Osteoblast (primary cell): ENCODE data around the gene ZSWIM6. TPM values are rescaled to one million over a fixed set of nuclear protein-coding genes. Genes with fewer than 3 reads are reported as not detected.

ENCODE experiments used
- DNase-seq: peaks from one replicate; pipeline ENCODE4 v3.0.0; 2011; ENCODE audit warnings: low spot score, mixed read lengths; ENCODE audit not compliant: insufficient read length; ENCODE audit errors: missing footprints
- H2AFZ ChIP-seq: 2 replicates; pipeline ENCODE4 v1.6.0; 2011; ENCODE audit warnings: mild to moderate bottlenecking, low read length
- H3K27ac ChIP-seq: 2 replicates; pipeline ENCODE4 v1.5.1; 2011; ENCODE audit warnings: mild to moderate bottlenecking, low read depth, low read length, moderate library complexity
- H3K27me3 ChIP-seq: 2 replicates; pipeline ENCODE4 v1.6.0; 2012; ENCODE audit warnings: mild to moderate bottlenecking, control low read depth, inconsistent platforms, low read length, moderate library complexity; ENCODE audit not compliant: insufficient read depth
- H3K36me3 ChIP-seq: 2 replicates; pipeline ENCODE4 v1.5.1; 2011; ENCODE audit warnings: mild to moderate bottlenecking, low read length, control low read depth, moderate library complexity; ENCODE audit not compliant: insufficient read depth
- H3K4me1 ChIP-seq: 2 replicates; pipeline ENCODE4 v1.5.1; 2011; ENCODE audit warnings: mild to moderate bottlenecking, low read length, control low read depth, moderate library complexity; ENCODE audit not compliant: insufficient read depth
- H3K4me2 ChIP-seq: 2 replicates; pipeline ENCODE4 v1.6.0; 2011; ENCODE audit warnings: mild to moderate bottlenecking, low read length; ENCODE audit not compliant: insufficient read depth
- H3K4me3 ChIP-seq: fragments of 200-600 bp; sonication (generic); 3 replicates; pipeline ENCODE4 v1.5.1; 2012; ENCODE audit warnings: mild to moderate bottlenecking, low read length, inconsistent platforms; ENCODE audit not compliant: insufficient read depth
- H3K79me2 ChIP-seq: 2 replicates; pipeline ENCODE4 v1.6.0; 2012; ENCODE audit warnings: mild to moderate bottlenecking, low read length, control low read depth, inconsistent platforms; ENCODE audit not compliant: insufficient read depth
- H3K9me3 ChIP-seq: 2 replicates; pipeline ENCODE4 v1.5.1; 2011; ENCODE audit warnings: low read depth, low read length, control low read depth
- H4K20me1 ChIP-seq: 2 replicates; pipeline ENCODE4 v1.6.0; 2012; ENCODE audit warnings: mild to moderate bottlenecking, low read length, control low read depth; ENCODE audit not compliant: insufficient read depth
- total RNA-seq: library from RNA; depleted of rRNA; stranded (reverse); fragments of >200 nt; gene quantifications from 2 replicates; pipeline ENCODE4 v1.2.3, GENCODE V29; 2012
- TF ChIP-seq, protein P1 (sequence below): IDR thresholded peaks from 2 replicates; pipeline ENCODE4 v1.5.1; 2011; ENCODE audit warnings: mild to moderate bottlenecking, low read depth, low read length, moderate library complexity; ENCODE audit errors: extremely low read depth

Gene ZSWIM6
- total RNA-seq, 1 donor: 10.5 TPM

DNA sequence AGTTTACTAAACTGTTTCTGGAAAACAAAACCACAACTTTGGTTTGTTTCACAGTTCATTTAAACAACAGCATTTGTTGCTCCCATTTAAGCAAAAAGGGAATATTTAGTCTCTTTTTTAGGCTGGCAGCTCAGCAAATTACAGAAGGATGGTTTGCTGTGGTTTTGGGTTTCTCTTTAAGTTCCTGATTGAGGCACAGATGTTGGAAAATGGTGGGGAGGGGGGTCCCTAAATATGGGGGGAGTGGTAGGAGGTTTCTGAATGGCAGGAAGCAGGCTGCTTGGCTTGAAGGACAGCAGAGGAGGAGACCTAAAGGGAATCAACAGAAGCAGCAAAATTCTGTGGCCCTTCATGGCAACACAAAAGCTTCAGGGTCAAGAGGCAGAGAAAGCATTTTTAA is 263.4 kb downstream of the ZSWIM6 start:
- no peaks in the 10 kb centered on the region for H3K36me3 ChIP-seq
- H3K27me3 ChIP-seq: peaks cover 4% of the 10 kb centered on the region
- H3K4me2 ChIP-seq: no peak overlapping the region
- DNase-seq: no peak
- H4K20me1 ChIP-seq: no peaks in the 10 kb centered on the region
- H3K27ac ChIP-seq: no peak overlapping the region
- H3K4me1 ChIP-seq: peaks cover 5% of the 10 kb centered on the region
- TF ChIP-seq, protein P1, sequence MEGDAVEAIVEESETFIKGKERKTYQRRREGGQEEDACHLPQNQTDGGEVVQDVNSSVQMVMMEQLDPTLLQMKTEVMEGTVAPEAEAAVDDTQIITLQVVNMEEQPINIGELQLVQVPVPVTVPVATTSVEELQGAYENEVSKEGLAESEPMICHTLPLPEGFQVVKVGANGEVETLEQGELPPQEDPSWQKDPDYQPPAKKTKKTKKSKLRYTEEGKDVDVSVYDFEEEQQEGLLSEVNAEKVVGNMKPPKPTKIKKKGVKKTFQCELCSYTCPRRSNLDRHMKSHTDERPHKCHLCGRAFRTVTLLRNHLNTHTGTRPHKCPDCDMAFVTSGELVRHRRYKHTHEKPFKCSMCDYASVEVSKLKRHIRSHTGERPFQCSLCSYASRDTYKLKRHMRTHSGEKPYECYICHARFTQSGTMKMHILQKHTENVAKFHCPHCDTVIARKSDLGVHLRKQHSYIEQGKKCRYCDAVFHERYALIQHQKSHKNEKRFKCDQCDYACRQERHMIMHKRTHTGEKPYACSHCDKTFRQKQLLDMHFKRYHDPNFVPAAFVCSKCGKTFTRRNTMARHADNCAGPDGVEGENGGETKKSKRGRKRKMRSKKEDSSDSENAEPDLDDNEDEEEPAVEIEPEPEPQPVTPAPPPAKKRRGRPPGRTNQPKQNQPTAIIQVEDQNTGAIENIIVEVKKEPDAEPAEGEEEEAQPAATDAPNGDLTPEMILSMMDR: no peak
- H3K9me3 ChIP-seq: no peaks in the 10 kb centered on the region
- no peaks in the 10 kb centered on the region for H3K79me2 ChIP-seq
- no peak overlapping the region for H2AFZ ChIP-seq
- H3K4me3 ChIP-seq: no peak overlapping the region

Other genes starting within 250 kb of the ZSWIM6 start
- gene SMIM15, start 169.8 kb upstream of the ZSWIM6 start, total RNA-seq: 30.6 and 31.8 TPM in 2 replicates